A549 (cell line): ENCODE measurements around the gene HIVEP3. TPM values are rescaled to one million over a fixed set of nuclear protein-coding genes. Genes with fewer than 3 reads are reported as not detected.

Source experiments
- ATAC-seq, 2 experiments: fragments of 200-7000 bp in 1 of 2; fragments of >200 bp in 1 of 2; cut with Nextera tagmentation in 1 of 2; cut with Tn5 transposase in 1 of 2; 3 replicates each; pipeline versions ENCODE4 v1.8.0 to v1.9.1; 2018 to 2020; ENCODE audit warnings: mild to moderate bottlenecking in 1 of 2, moderate library complexity in 1 of 2
- CTCF ChIA-PET: fragments of 300-600 bp; sonication (Branson Sonifier 250); formaldehyde crosslinking; extraction: SDS; loops from one replicate; lab custom pipeline; 2021; ENCODE audit warnings: antibody characterized with exemption, inconsistent platforms; lab: Yijun Ruan, JAX
- POLR2A ChIA-PET: fragments of 350-600 bp; formaldehyde crosslinking; extraction: SDS; loops from one replicate; lab custom pipeline; 2021; ENCODE audit warnings: antibody characterized with exemption, inconsistent platforms; lab: Yijun Ruan, JAX
- DNase-seq, 2 experiments: peaks; one replicate each; pipeline versions ENCODE4 v3.0.0 to v3.0.0-alpha.2; 2011 to 2016; ENCODE audit warnings: low read depth in 1 of 2, low spot score in 1 of 2
- FAIRE-seq: peaks from 2 replicates; lab custom pipeline; 2011; peaks lifted over from hg19 to GRCh38; lab: Jason Lieb, UNC
- H3K27ac ChIP-seq, 2 experiments: fragments of >200 bp; sonication (Bioruptor Twin); formaldehyde crosslinking; 3 replicates each; pipeline ENCODE4 v1.5.1; 2016 to 2017
- H3K4me1 ChIP-seq: fragments of >200 bp; sonication (Bioruptor Twin); formaldehyde crosslinking; 3 replicates; pipeline ENCODE4 v1.6.1; 2016
- H3K4me2 ChIP-seq: fragments of >200 bp; sonication (Bioruptor Twin); formaldehyde crosslinking; 3 replicates; pipeline ENCODE4 v1.6.1; 2016
- H3K4me3 ChIP-seq: fragments of >200 bp; sonication (Bioruptor Twin); formaldehyde crosslinking; 3 replicates; pipeline ENCODE4 v1.5.1; 2016
- H3K9me3 ChIP-seq: fragments of >200 bp; sonication (Bioruptor Twin); formaldehyde crosslinking; 3 replicates; pipeline ENCODE4 v1.6.1; 2016
- CBX2 ChIP-seq: fragments of 200-600 bp; sonication (generic); IDR thresholded peaks from 2 replicates; pipeline ENCODE4 v1.6.1; 2016; ENCODE audit warnings: low read depth, mild to moderate bottlenecking, borderline replicate concordance
- CHD4 ChIP-seq: fragments of 200-600 bp; sonication (generic); IDR thresholded peaks from 2 replicates; pipeline ENCODE4 v1.6.1; 2016; ENCODE audit warnings: antibody characterized with exemption, mild to moderate bottlenecking, borderline replicate concordance
- ESRRA ChIP-seq: fragments of 150-350 bp; IDR thresholded peaks from 2 replicates; pipeline ENCODE4 v1.6.1; 2014; ENCODE audit warnings: mild to moderate bottlenecking, low read length, borderline replicate concordance
- FOSB ChIP-seq: fragments of 250-450 bp; sonication (Bioruptor Pico); IDR thresholded peaks from 2 replicates; pipeline ENCODE4 v1.5.0; 2020; ENCODE audit warnings: mild to moderate bottlenecking, moderate library complexity
- FOXS1 ChIP-seq: fragments of 250-450 bp; sonication (Bioruptor Pico); IDR thresholded peaks from 2 replicates; pipeline ENCODE4 v1.5.0; 2020; ENCODE audit warnings: mild to moderate bottlenecking, moderate library complexity
- GATA3 ChIP-seq: IDR thresholded peaks from 2 replicates; pipeline ENCODE4 v1.6.1; 2012; ENCODE audit warnings: borderline replicate concordance
- HEYL ChIP-seq: fragments of 250-450 bp; sonication (Bioruptor Pico); IDR thresholded peaks from 2 replicates; pipeline ENCODE4 v1.8.0; 2021; ENCODE audit warnings: mild to moderate bottlenecking, moderate library complexity
- HOXB5 ChIP-seq: fragments of 250-450 bp; sonication (Bioruptor Pico); IDR thresholded peaks from 2 replicates; pipeline ENCODE4 v1.5.0; 2020; ENCODE audit warnings: mild to moderate bottlenecking, moderate library complexity
- MAZ ChIP-seq: fragments of 150-350 bp; IDR thresholded peaks from 2 replicates; pipeline ENCODE4 v1.6.1; 2014; ENCODE audit warnings: antibody characterized with exemption, low read depth, low read length, borderline replicate concordance
- NPAS2 ChIP-seq: fragments of 250-450 bp; sonication (Bioruptor Pico); IDR thresholded peaks from 2 replicates; pipeline ENCODE4 v1.8.0; 2022; ENCODE audit warnings: mild to moderate bottlenecking, moderate library complexity, borderline replicate concordance
- POLR2AphosphoS2 ChIP-seq: conservative IDR thresholded peaks from 2 replicates; pipeline ENCODE4 v1.6.1; 2012; ENCODE audit warnings: low read length, improper control_type of control experiment, inconsistent platforms
- RCOR1 ChIP-seq: fragments of 150-350 bp; IDR thresholded peaks from 2 replicates; pipeline ENCODE4 v1.6.1; 2014; ENCODE audit warnings: antibody characterized with exemption, low read length, low read depth
- TP53 ChIP-seq: fragments of 250-450 bp; sonication (Bioruptor Pico); IDR thresholded peaks from 2 replicates; pipeline ENCODE4 v1.5.0; 2021; ENCODE audit warnings: mild to moderate bottlenecking, moderate library complexity
- ZFP36 ChIP-seq: fragments of 450-650 bp; IDR thresholded peaks from 2 replicates; pipeline ENCODE4 v1.6.1; 2014; ENCODE audit warnings: borderline replicate concordance; ENCODE audit not compliant: partially characterized antibody
- ZSCAN20 ChIP-seq: fragments of 250-450 bp; sonication (Bioruptor Pico); IDR thresholded peaks from 2 replicates; pipeline ENCODE4 v1.8.0; 2022; ENCODE audit warnings: mild to moderate bottlenecking, moderate library complexity
- WGBS: methylation state at CpG from one replicate; pipeline ENCODE4 v1.1.6; 2017; ENCODE audit errors: missing lambda C conversion rate; 5-methylcytosine and 5-hydroxymethylcytosine counted together
- polyA plus RNA-seq, 4 experiments: library from polyadenylated mRNA; depleted of rRNA in 3 of 4; stranded (reverse); fragments of >200 nt; fragmentation: RNase III in 1 of 4; extraction: RNeasy Plus Mini Kit Qiagen cat#74134 plus additional on column Dnase treatment in 1 of 4; gene quantifications; 2 replicates in 3 of 4; 3 replicates in 1 of 4; pipeline ENCODE4 v1.2.3, GENCODE V29; 2011 to 2017
- TF ChIP-seq, protein P1 (sequence below): fragments of 150-350 bp; IDR thresholded peaks from 2 replicates; pipeline ENCODE4 v1.6.1; 2014; ENCODE audit warnings: low read depth, mild to moderate bottlenecking, low read length
- TF ChIP-seq, protein P2 (sequence below): fragments of >200 bp; sonication (Bioruptor Twin); formaldehyde crosslinking; IDR thresholded peaks from 3 replicates; pipeline ENCODE4 v1.5.1; 2016
- TF ChIP-seq, protein P3 (sequence below): fragments of 450-650 bp; IDR thresholded peaks from 2 replicates; pipeline ENCODE4 v1.6.1; 2014; ENCODE audit warnings: antibody characterized with exemption
- TF ChIP-seq, protein P4 (sequence below): fragments of 250-450 bp; sonication (Bioruptor Pico); IDR thresholded peaks from 2 replicates; pipeline ENCODE4 v1.5.0; 2021; ENCODE audit warnings: mild to moderate bottlenecking, moderate library complexity, borderline replicate concordance
- TF ChIP-seq, protein P5 (sequence below): IDR thresholded peaks from 2 replicates; pipeline ENCODE4 v1.6.1; 2012

The HIVEP3 gene
- polyA plus RNA-seq, 2 of the 4 experiments (the other 2 are of a cell fraction) = 1.5 to 2.0 TPM

DNA sequence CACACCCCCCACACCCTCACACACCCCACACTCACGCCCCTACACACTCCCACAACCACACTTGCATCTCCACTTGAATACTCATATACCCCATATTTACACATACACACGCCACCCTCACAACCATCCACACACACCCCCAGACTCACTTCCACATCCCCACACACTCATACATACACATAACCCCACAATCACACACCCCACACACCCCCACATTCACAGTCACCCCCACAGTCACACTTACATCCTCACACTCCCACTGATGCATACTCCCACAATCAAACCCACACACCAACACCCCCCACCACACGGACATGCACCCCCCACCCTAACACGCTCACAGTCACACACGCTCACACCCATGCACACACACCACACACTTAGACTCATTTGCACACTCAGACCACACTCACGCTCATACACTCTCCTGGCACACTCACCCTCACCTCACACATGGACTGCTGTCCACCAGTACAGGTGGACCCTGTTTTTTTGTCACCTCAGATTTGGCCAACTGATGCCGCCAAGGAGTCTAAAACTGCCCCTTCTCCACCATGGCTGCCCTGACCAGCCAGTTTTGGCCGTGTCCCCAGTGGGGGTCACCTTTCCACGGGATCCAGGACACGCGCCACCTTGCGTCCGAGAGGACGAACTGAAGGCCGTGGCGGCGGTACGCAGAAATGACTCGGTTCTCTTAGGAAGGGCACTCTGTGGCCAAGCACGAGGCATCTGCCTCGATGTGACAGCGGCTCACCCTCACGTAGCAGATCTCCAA, 388.9 kb downstream of the HIVEP3 start:
- CTCF ChIA-PET = no interaction called here
- no peaks in the 10 kb centered on the region for H3K9me3 ChIP-seq
- no peak overlapping the region for H3K4me3 ChIP-seq
- FAIRE-seq (no peak), DNase-seq (no peak), ATAC-seq (no peak)
- no peak overlapping the region for H3K27ac ChIP-seq
- H3K4me2 ChIP-seq = no peak overlapping the region
- no peaks in the 10 kb centered on the region for H3K4me1 ChIP-seq
- WGBS = 58% methylated on average over 13 of the region's 23 CpGs
- POLR2A ChIA-PET = no interaction called here
- TF ChIP-seq, protein P1, sequence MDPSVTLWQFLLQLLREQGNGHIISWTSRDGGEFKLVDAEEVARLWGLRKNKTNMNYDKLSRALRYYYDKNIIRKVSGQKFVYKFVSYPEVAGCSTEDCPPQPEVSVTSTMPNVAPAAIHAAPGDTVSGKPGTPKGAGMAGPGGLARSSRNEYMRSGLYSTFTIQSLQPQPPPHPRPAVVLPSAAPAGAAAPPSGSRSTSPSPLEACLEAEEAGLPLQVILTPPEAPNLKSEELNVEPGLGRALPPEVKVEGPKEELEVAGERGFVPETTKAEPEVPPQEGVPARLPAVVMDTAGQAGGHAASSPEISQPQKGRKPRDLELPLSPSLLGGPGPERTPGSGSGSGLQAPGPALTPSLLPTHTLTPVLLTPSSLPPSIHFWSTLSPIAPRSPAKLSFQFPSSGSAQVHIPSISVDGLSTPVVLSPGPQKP = no peak
- TF ChIP-seq, protein P2, sequence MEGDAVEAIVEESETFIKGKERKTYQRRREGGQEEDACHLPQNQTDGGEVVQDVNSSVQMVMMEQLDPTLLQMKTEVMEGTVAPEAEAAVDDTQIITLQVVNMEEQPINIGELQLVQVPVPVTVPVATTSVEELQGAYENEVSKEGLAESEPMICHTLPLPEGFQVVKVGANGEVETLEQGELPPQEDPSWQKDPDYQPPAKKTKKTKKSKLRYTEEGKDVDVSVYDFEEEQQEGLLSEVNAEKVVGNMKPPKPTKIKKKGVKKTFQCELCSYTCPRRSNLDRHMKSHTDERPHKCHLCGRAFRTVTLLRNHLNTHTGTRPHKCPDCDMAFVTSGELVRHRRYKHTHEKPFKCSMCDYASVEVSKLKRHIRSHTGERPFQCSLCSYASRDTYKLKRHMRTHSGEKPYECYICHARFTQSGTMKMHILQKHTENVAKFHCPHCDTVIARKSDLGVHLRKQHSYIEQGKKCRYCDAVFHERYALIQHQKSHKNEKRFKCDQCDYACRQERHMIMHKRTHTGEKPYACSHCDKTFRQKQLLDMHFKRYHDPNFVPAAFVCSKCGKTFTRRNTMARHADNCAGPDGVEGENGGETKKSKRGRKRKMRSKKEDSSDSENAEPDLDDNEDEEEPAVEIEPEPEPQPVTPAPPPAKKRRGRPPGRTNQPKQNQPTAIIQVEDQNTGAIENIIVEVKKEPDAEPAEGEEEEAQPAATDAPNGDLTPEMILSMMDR = no peak
- TF ChIP-seq, protein P3, sequence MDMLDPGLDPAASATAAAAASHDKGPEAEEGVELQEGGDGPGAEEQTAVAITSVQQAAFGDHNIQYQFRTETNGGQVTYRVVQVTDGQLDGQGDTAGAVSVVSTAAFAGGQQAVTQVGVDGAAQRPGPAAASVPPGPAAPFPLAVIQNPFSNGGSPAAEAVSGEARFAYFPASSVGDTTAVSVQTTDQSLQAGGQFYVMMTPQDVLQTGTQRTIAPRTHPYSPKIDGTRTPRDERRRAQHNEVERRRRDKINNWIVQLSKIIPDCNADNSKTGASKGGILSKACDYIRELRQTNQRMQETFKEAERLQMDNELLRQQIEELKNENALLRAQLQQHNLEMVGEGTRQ = no peak
- TF ChIP-seq ZSCAN20 (CRISPR knock-in tag) = no peak
- TF ChIP-seq FOXS1 (CRISPR knock-in tag) = no peak
- TF ChIP-seq HOXB5 (CRISPR knock-in tag) = no peak
- no peak for TF ChIP-seq FOSB (CRISPR knock-in tag)
- no peak for TF ChIP-seq CHD4
- no peak for TF ChIP-seq GATA3
- TF ChIP-seq POLR2AphosphoS2 = no peak
- TF ChIP-seq ZFP36 = no peak
- no peak for TF ChIP-seq ESRRA
- TF ChIP-seq HEYL = no peak
- no peak for TF ChIP-seq TP53 (CRISPR knock-in tag)
- TF ChIP-seq, protein P4, sequence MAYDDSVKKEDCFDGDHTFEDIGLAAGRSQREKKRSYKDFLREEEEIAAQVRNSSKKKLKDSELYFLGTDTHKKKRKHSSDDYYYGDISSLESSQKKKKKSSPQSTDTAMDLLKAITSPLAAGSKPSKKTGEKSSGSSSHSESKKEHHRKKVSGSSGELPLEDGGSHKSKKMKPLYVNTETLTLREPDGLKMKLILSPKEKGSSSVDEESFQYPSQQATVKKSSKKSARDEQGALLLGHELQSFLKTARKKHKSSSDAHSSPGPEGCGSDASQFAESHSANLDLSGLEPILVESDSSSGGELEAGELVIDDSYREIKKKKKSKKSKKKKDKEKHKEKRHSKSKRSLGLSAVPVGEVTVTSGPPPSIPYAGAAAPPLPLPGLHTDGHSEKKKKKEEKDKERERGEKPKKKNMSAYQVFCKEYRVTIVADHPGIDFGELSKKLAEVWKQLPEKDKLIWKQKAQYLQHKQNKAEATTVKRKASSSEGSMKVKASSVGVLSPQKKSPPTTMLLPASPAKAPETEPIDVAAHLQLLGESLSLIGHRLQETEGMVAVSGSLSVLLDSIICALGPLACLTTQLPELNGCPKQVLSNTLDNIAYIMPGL = no peak
- TF ChIP-seq, protein P5, sequence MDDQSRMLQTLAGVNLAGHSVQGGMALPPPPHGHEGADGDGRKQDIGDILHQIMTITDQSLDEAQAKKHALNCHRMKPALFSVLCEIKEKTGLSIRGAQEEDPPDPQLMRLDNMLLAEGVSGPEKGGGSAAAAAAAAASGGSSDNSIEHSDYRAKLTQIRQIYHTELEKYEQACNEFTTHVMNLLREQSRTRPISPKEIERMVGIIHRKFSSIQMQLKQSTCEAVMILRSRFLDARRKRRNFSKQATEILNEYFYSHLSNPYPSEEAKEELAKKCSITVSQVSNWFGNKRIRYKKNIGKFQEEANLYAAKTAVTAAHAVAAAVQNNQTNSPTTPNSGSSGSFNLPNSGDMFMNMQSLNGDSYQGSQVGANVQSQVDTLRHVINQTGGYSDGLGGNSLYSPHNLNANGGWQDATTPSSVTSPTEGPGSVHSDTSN = no peak
- TF ChIP-seq CBX2 = no peak
- no peak for TF ChIP-seq MAZ
- TF ChIP-seq RCOR1 = no peak
- TF ChIP-seq NPAS2 (CRISPR knock-in tag) = no peak
